SIG-M5 treated with dmso at 0.1 percent for 504 hours (cell line): ENCODE measurements around the gene RASD2.

Experiments used
- DNase-seq: peaks from one replicate; lab custom pipeline; 2025; ENCODE audit not compliant: unreplicated experiment; lab: John Stamatoyannopoulos, UW

The RASD2 gene

DNA sequence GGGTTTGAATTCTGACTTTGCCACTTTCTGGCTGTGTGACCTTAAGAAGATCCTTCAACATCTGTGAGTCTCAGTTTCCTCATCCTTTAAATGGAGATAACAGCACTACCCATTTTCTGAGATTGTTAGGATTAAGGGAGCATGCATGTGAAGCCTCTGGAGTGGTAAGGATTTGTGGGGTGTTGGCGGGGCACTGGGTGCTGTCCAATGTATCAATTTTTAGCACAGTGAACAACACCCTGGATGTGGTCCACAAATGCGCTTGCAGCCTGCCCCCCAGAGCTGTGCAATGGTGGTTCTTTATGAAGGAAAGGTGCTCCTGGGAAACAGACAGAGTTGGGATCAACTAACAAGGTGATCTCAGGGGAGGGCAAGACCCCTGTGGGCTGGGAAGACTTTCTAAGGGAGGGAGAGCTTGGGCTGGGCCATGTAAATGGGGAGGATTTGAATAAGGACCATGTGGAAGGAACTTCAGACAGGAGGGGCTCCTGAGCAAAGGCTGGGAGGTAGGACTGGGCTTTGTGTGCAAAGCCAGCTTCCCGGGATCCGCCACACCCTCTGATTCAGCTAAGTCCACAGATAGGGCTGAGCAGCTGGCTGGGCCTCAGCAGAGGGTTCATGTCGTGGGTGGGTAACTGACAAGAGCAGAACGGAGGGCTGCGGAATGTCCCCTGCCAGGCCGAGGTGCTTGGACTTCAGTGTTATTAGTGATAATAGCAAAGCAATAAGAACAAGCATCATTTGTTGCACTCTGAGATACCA, 22.7 kb upstream of the RASD2 start:
- DNase-seq: no peak

DNA sequence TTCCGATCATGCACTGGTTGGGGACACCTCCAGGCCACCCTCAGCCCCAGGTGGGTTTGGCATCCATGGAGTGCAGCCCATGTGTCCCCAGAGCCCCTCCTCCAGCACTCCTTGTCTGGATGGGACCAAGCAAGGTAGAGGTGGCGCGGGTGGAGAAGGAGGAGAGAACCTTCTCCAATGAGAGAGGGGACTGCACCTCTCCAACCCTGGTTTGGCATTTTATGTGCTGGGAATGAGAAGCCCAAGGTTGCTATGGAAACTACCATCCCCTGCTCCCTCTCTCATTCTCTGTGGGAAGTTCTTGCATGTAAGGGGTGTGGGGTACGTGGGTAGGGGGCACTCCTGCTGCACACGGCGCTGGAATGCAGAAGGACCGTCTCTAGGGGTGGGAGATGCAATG, 21.8 kb upstream of the RASD2 start:
- no peak for DNase-seq

DNA sequence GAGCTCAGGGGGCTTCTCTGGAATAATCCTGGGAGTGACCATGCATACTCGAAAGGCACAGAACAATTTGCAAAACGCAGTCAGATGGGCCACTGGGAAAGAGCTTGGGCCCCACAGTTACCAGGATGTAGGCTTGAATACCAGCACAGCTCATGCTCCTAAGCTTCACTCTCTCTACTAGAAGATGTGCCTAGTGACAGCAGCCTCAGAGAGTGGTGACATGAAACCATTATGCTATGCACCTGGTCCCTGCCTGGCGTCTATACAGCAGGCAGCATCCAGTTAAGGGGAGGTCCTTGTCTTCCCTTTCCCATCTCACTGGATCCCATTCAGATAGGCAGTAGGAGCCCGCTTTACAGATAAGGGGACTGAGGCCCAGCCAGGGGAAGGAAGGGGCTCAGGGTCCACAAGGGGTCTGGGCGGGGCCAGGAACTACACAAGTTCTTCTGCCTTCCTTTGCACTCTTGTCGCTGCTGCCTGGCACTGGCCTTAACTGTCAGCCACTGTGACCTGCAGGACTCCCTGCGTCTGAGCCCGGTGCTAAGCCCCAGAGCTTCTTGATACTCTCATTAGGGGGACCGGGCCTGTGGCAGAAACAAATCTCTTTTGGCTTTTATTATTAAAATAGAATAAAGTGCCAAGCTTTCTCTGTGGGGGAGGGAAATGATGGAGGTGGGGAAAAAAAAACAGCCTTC, 21.2 kb upstream of the RASD2 start:
- no peak for DNase-seq

DNA sequence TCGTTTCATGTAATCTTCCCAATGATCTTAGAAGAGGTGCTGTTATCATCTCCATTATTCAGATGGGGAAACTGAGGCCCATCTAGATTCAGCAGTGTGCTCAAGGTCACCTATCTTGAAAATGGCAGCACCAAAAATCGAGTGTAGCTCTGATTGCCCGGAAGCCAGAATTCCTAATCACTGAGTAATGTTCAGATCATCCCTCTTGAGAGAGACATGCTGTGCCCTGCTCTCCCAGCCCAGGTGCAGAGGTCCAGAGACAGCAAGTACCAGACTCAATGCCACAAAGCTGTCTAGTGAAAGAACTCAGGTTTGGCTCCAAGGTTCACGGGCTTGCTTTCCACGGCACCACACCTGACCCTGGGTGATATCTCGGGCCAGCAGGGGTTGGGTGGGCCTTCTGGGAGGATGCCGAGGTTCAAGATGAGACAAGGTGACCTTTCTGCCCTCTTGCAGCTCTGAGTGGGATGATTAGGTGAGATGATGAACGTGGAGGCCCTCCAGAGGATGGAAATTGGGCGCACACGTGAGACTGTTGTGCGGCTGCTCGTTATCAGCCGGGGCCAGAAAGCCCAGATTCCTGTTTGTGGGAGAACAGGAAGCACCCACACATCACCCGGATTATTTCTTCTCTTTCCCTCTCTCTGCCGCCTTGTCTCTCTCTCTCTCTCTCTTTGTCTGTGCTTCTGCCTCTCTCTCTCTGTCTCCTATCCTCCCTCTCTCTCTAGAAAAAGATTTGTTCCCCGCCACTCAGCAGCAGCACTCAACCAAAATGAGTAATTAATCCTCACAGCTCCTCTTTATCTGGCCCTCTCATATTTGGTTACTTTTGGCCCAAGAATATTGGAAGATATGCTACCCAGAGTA, 19.0 kb upstream of the RASD2 start:
- no peak for DNase-seq

- no peak for DNase-seq
Observed at GRCh38 chr22:35522225-35523149, 18.1 kb upstream of the RASD2 start.

DNA sequence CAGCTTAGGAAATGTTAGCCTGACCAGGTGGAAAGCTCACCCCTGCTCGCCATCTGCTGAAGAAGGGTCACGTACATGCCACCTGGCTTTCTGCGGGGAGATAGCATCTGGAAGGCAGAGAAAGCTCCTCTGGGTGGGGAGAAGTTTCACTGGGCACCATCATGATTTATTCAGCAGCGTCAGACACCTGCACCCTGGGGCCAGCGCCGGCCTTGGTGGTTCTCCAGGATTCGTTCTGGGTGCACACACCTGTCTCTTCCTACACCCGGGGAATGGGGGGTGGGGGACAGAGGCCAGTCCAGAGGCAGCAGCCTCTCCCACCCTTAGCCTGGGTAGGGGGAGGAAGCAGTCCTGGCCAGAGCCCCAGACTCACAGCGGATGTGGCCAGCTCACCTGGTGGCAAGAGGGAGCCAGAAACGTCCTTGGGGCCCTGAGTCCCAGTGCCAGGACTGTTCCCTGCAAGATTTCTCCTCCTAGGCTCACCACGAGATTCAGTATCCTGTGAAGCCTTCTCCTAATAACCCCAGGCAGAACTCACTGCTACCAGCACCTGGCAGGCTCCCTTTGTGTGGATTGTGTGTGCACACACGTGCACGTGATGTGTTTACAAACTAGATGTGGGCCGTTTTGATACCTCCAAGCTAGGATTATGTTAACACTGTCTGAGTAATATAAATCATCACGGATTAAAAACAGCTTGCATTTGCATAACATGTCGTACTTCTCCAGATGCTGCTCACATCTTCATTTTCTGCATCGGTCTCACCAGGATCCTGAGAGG, 17.3 kb upstream of the RASD2 start:
- no peak for DNase-seq

DNA sequence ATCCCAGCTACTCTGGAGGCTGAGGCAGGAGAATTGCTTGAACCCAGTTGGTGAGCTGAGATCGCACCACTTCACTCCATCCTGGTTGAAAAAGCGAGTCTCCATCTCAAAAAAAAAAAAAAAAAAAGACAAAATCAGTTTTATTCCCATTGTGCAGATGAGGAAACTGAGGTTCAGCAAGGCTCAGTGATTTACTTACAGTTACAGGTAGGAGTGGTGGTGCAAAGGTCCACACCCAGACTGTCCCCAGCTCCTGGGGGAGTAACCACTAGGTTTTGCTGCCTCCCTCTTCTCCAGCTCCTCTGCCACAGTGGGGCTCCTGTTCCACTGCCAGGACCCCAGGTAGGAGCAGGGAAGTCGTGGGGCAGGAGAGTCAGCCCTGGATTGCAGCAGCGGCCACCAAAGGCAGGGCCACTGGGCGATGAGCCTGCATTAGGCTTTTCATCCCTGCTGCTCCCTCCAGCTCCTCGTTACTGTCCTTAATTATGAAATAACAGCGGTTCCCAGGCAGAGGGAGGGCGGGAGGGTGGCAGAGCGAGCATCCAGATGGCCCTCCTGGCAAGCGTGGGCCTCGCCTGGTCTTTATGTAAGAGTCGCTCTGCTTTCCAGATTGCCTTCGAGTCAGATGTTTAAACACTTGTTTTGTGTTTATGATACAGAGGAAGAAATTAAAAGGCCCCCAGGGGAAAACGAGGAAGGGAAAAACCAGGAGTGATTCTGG, 15.5 kb upstream of the RASD2 start:
- no peak for DNase-seq

DNA sequence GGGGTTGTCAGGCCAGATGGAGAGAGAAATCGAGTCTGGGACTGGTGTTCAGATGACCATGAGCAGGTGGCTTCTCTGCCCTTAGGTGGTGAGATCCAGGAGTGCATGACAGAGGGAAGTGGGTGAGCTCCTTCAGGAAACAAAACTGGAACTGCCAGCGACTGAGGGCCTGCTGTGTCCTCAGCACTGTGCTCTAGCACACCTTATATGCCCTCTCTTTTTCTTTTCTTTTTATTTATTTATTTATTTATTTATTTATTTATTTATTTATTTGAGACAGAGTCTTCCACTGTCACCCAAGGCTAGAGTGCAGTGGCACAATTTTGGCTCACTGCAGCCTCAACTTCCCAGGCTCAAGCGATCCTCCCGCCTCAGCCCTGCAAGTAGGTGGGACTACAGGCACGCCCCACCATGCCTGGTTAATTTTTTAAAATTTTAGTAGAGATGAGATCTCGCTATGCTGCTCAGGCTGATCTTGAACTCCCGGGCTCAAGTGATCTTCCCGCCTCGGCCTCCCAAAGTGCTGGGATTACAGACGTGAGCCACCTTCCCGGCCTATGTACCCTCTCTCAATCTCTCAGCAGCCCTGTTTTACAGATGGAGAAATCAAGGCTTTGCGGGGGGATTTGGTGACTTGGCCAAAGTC, 14.8 kb upstream of the RASD2 start:
- DNase-seq: no peak

DNA sequence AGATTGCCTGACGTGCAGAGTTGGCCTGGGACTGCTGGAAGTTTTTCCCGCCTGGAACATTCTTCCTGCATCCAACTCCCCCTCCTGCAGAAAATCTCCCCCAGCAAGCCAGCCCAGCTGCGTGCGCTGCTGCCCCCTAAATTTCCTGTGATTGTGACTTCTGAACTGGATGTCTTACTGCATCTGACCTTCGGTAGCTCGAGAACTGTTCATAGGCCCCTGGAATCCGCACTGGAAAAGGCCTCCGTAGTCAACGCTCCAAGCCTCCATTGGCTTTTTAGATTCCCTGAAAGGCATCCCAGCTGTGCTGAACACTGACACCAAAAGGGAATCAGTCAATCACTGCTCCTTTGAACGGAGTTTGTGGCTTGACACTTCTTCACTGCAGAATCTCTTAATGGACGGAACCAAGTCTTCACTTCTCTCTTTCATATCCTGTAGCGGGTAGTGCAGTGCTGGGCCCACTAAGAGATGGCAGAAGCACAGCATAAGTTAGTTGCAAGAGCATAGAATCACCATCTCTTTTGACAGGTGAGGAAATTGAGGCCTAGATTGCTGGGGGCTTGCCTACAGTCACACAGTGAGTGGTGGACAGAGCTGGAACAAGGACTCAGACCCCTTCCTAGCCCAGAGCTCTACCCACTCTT, 14.2 kb upstream of the RASD2 start:
- DNase-seq: no peak

- DNase-seq: no peak
Observed at GRCh38 chr22:35528927-35529326, 11.7 kb upstream of the RASD2 start.

DNA sequence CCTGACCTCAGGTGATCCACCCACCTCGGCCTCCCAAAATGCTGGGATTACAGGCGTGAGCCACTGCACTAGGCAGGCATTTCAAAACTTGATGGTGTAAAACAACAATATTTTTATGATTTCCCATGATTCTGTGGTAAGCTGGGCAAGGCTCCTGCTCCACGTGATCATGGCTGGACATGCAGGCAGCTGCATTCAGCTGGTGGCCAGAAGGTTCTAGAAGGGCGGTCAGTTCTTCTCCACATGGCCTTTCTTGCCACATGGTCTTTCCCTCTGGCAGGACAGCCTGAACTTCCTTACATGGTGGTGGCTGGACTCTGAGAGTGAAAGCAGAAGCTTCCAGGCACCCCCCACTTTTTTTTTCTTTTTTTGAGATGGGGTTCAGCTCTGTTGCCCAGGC, 9.9 kb upstream of the RASD2 start:
- no peak for DNase-seq

DNA sequence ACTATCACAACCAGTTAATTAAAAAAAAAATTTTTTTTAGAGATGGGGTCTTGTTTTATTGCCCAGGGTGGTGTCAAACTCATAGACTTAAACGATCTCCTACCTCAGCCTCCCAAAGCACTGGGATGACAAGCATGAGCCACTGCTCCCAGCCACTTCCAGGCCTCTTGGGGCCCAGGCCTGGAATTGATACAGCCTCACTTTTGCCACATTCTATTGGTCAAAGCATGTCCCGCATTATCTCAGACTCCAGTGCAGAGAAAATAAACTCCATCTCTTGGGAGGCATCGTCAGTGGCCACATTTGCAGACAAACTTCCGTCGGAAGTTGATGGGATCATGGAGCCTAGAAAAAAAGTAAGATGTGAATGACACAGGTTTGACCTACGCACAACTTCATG, 9.4 kb upstream of the RASD2 start:
- DNase-seq: no peak

DNA sequence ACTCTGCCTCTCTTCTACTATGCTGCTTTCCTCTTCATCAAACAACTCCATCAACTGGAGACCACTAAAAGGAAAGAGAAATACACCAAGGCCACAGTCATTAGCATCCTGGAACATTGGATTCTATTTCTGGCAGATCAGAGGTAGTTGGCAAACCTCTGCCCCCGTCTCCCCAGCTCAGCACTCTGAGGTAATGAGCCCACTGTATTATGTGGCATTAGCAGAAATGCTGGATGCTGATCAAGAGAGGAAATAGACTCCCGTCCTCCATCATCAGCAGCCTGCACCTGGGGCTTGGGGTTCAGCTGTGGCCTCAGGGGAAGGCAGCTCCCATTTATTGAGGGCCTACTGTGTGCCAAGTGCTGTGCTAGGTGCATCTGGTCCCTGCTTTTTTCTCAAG, 9.0 kb upstream of the RASD2 start:
- DNase-seq: no peak

DNA sequence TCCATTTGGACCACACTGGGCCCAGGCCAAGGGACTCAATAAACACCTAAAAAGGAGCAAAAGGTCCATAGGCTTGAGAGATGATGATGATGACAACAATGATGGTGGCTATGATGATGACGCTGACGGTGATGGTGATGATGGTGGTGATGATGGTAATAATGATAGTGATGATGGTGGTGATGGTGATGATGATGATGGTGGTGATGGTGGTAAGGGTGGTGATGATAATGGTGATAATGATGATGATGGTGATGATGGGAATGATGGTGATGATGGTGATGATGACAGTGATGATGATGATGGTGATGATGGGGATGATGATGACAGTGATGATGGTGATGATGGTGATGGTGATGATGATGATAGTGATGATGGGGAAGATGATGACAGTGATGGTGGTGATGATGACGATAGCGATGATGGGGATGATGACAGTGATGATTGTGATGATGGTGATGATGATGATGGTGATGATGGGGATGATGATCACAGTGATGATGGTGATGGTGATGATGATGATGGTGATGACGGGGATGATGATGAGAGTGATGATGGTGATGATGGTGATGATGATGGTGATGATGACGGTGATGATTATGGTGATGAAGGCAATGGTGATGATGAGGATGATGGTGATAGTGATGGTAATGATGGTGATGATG, 7.1 kb upstream of the RASD2 start:
- no peak for DNase-seq

- no peak for DNase-seq
Observed at GRCh38 chr22:35534091-35534490, 6.5 kb upstream of the RASD2 start.

DNA sequence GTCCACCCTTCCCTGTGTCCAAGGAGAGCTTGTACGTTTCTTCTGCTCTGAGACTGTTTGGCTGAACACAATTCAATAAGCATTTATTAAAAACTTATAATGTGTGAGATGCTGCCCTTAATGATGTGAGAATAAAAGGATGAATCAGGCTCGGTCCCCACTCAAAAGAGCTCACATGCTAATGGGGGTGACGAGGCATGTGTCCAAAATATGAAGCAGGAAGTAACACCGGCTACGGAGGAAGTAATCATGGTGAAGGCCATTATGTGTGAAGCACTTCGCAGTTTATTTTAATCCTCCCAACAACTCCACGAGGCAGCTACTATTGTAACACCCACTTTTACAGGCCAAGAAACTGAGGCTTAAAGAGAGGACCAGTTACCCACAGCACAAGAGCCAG, 3.4 kb upstream of the RASD2 start:
- no peak for DNase-seq

DNA sequence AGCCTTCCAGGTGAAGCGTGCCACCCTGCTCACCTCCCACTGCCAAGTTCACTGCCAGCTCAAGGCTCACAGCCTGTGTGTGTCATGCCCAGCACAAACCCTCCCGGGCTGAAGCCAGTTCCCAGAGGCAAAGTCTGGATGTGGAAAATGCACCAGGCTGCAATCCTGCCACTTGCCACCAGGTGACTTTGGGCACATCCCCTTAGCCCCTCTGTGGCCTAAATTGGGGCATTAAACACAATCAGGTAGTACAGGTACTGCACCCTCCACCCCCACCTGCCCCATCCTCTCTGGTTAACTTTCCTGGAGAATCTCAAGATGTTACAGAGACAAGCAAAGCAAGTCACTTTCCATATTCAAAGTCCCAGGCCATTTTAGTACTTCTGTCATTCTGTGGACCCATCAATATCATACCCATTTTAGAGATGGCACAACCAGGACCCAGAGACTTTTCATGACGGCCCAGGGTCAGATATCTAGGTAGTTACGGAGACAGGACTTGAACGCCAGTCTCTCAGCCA, 1.8 kb upstream of the RASD2 start:
- DNase-seq: no peak

GRCh38 chr22:35539487-35539886, 1.1 kb upstream of the RASD2 start:
- no peak for DNase-seq
